Measurements from ENCODE around the gene CYTH4.

DNA sequence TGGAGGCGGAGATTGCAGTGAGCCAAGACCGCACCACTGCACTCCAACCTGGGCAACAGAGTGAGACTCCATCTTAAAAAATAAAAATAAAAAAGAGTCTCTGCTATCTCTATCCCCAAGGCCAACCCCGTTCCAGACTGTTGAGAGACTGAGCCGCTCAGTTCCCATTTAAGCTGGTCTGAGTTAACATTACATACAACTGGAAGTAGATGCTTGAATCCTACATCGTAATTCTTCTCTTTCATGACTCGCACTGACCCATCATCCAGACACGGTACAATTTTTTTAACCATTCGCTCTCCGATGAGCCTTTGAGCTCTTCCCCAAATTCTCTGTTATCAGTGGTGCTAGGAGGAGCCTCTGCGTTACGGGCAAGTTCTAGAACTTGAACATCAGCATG, 4.9 kb upstream of the CYTH4 start:
- TF ChIP-seq, protein P1, sequence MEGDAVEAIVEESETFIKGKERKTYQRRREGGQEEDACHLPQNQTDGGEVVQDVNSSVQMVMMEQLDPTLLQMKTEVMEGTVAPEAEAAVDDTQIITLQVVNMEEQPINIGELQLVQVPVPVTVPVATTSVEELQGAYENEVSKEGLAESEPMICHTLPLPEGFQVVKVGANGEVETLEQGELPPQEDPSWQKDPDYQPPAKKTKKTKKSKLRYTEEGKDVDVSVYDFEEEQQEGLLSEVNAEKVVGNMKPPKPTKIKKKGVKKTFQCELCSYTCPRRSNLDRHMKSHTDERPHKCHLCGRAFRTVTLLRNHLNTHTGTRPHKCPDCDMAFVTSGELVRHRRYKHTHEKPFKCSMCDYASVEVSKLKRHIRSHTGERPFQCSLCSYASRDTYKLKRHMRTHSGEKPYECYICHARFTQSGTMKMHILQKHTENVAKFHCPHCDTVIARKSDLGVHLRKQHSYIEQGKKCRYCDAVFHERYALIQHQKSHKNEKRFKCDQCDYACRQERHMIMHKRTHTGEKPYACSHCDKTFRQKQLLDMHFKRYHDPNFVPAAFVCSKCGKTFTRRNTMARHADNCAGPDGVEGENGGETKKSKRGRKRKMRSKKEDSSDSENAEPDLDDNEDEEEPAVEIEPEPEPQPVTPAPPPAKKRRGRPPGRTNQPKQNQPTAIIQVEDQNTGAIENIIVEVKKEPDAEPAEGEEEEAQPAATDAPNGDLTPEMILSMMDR (IDR thresholded peaks at IDR 0.05): no peak
- no peak for TF ChIP-seq POLR2A (IDR thresholded peaks at IDR 0.05)
